Globus pallidus (tissue), 1 donor: ENCODE results near the gene NDST1.
A peak's percentile ranks its signal among the peaks of the same experiment; 100 is the strongest.

Experiments used
- DNase-seq: peaks from one replicate; pipeline ENCODE4 v3.0.0-alpha.2; 2015; ENCODE audit warnings: low spot score

Gene NDST1

DNA sequence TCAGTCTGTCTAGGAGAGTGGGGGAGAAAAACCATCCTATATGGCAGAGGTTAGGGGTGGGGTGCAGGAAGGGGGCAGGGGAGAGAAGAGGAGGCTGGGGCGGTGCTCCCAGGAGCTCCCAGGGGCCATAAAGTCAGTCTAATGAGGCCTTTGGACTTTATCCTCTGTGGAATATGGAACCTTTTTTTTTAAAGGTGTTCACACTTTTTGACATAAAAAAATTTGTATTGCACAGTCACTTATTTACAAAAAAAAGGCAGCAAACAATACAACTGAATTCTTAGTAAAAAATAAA lies 80.6 kb downstream of the NDST1 start:
- no peak for DNase-seq

DNA sequence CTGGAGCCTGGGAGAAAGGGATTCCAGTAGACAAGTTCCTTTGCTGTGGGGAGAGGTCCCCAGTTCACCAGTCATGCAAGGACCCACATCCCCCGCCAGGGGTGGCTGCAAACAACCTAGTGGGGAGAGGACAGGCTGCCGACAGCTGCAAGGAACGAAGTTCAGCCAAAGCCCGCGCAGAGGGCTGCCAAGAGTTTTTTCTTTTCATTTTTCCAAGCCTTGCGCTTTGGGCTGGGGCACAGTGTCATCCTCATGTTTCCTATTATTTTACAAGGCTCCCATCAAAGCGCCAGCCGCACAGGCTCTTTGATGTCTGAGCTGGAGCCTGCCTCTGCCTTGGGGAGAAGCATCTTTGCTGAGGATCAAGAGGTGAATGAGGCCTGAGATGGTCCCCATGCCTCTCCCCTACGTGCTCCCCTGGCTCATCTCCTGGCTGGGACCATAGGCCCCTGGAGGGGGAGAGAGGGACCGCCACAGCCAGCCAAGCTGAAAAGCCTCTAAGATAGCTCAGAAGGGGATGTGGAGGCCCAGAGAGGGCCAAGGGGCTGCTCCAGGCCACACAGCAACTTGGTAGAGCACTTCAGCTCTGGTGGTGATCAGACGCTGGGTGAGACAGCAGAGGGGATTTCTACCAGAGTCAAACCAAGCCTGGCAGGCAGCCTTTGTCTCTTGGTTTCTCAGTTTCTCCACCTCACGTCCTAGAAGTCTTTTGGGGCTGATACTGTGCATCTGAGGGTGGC lies 82.1 kb downstream of the NDST1 start:
- peak; percentile 26 for DNase-seq

DNA sequence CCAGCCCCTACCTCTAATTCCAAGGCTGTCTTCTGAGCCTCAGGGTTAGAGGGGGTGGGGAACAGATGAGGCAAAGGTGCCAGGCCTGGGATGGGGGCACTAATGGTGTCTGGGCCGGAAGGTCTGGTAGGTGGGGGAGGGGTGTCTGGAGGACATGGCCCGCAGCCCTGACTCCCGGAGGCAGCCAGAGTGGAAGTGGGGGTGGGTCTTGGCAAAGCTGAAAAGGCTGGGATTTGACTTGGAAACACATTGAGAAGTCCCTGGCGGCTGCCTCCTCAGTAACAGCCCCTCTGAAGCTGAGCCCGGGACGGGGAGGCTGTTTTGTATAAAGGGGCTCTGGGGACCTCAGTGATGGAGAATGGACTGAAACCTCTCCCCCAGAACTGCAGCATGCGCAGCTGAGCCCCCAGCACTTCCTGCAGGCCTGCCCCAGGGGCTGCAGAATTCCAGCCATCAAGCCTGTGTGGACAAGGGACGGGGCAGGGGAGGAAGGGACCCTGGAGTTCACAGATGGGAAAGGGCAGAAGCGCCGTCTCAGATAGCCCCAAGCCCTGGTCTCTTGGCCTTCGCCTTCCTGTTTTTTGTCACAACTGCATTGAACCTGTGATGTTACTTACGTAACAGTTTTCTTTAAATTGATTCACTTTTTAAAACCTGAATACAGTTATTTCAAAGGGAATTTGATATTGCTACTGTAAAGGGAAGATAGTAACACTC lies 83.2 kb downstream of the NDST1 start:
- peak; percentile 46 for DNase-seq

- DNase-seq, result no peak
Observed at GRCh38 chr5:150593593-150593992, 85.7 kb downstream of the NDST1 start.

DNA sequence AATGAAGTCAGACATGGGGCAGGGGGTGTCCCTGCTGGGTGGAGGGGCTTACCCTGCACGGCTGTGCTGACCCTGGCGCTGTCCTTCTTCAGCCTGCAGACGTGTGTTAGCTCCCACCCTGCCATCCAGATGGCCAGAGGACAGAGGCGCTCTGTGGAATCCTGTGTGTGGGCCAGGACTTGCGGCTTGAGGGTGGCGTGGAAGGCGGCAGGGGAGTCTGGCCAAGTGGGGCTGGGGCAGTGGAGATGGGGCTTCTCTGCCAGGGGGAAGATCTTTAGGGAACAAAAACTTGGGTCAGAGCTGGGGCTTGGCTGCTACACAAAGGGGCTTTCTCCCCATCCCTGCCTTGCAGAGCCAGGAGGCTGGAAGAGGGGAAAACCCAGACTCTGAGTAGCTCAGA lies 86.1 kb downstream of the NDST1 start:
- peak; percentile 41 for DNase-seq

DNA sequence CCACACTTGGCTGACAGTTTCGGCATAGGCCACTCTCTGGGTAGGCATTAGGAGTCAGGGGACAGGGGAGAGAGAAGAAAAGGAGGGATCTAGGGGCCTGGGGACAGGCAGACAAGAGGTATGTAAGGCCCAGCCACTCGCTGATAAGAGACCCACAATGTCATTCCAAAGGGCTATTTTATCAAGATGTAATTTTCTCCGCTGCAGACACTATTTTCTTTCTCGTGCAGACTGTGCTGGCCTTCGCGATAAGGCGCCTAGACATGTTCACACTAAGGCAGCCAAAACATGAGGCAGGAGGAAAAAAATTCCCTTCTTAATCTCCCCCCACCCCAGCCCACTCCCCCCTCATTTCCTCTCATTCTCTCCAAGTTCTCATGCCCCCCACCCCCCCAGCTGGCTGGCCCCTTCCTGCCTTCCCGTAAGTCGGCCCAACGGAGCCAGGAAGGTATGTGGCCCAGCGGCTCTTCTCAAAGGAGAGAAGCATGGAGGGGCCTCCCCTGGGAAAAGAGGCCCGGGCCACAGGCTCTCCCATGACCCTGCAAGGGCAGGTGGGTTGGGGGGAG lies 87.6 kb downstream of the NDST1 start:
- no peak for DNase-seq

DNA sequence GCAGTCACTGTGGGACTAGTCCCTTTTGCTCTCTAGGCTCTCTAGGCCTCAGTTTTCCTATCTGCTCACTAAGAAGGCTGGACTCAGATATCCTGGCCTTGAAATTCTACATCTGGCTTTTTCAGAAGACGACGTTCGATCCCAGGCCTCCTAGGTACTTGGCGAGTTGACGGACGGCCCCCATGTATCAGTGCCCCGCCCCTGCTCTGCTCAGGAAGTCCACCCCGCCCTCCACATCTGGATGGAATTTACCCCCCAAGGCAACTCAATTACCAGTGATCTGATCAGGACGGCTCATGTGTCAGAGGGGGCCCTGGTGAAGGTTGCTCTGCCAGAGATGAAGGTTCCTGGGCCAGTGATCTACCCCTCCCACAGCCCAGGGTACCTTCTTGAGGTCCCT lies 88.4 kb downstream of the NDST1 start:
- no peak for DNase-seq

GRCh38 chr5:150596826-150597225 lies 88.9 kb downstream of the NDST1 start:
- no peak for DNase-seq

DNA sequence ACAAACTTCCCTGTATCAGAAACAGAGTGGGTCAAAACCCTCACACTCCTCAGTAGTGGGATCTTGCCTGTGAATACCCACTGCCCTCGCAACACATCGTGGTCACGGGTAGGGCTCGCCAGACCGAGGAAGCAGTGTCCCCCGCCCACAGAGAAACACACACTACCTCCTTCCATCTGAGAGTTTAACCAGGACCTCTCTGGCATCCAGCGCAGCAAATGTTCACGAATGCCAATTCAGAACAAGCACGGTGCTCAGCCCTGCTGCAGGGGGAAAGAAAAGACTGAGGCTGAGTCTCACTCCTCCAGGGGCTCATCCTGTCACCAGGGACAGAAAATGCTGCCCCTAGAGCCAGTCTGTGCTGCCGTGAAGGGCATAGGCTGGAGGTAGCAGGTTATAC lies 90.1 kb downstream of the NDST1 start:
- DNase-seq, result no peak

DNA sequence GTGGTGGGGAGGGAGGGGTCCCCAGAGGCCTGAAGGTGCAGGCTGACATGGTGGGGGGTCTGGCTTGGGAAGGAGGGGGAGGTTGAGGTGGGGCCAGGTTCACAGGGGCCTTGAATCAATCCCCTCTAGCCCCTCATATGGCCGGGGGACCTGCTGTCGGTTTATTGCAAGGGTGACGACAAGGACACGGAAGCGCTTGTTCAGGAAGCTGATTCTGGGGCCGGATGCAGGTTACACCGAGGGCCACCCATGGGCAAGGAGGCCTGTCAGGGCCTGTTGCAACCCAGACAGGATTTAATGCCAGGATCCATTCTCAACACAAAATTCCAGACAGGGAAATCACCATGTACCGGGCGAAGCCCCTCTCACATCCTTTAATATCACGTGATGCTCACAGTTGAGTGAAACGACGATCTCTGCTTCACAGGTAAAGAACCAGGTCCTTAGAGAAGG lies 90.9 kb downstream of the NDST1 start:
- no peak for DNase-seq

- no peak for DNase-seq
Observed at GRCh38 chr5:150599281-150599680, 91.3 kb downstream of the NDST1 start.

GRCh38 chr5:150599917-150600511 lies 92.1 kb downstream of the NDST1 start:
- DNase-seq, result peak; percentile 40

- no peak for DNase-seq
Observed at GRCh38 chr5:150600616-150601490, 92.9 kb downstream of the NDST1 start.

GRCh38 chr5:150601491-150602345 lies 93.8 kb downstream of the NDST1 start:
- DNase-seq, result no peak

- no peak for DNase-seq
Observed at GRCh38 chr5:150603052-150603451, 95.1 kb downstream of the NDST1 start.

GRCh38 chr5:150603491-150603890 lies 95.6 kb downstream of the NDST1 start:
- DNase-seq, result no peak

DNA sequence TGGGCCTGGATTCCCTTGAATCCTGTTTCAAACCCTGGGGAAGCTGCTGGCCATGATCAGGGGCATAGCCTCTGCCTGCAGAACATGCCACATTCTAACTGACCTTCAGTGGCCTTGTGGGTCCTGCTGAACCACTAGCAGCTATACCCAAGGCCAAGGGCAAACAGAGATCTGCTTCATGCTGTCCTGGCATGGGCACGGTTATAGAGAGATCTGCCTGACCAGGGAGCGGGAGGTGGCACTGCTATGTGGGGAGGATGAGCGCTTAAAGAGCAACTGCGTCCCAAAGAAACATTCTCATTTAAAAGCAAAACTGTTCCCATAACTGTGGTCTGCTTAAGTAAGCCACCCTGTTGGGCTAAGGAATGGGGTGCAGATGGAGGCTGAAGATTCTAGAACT lies 96.1 kb downstream of the NDST1 start:
- DNase-seq, result no peak

GRCh38 chr5:150604894-150605440 lies 97.0 kb downstream of the NDST1 start:
- DNase-seq, result no peak

DNA sequence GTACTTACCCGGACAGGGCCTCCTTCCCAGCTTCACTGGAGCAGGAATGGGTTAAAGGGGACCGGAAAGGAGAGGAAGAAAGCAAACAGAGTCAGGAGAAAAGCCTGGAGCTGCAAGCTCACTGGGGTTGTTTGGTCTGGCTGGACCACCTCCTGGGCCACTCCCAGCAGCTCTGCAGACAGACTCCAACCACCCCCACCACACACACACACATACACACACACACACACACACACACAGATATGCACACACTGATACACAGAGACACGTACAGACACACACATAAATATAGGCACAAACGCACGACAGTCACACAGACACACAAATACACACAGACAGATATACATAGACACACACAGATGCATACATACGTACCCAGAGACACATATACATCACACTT lies 97.6 kb downstream of the NDST1 start:
- no peak for DNase-seq

- DNase-seq, result no peak
Observed at GRCh38 chr5:150606476-150606875, 98.5 kb downstream of the NDST1 start.

GRCh38 chr5:150607105-150607504 lies 99.2 kb downstream of the NDST1 start:
- DNase-seq, result no peak
